IMR-90 (cell line): Measurements from ENCODE around the gene FKBP10. TPM values are rescaled to one million over a fixed set of nuclear protein-coding genes. Genes with fewer than 3 reads are reported as not detected.
A peak's percentile ranks its signal among the peaks of the same experiment; 100 is the strongest.

Experiments
- ATAC-seq: fragments of 200-7000 bp; cut with Tn5 transposase; 2 replicates; pipeline ENCODE4 v1.9.1; 2020; ENCODE audit warnings: low read depth, mild to moderate bottlenecking, moderate library complexity
- BruUV-seq: library from RNA; stranded (reverse); fragments of 400-500 nt; replicated peaks from 2 replicates; lab custom pipeline; 2021; lab: Mats Ljungman, UMichigan
- CTCF ChIA-PET: fragments of 300-600 bp; formaldehyde crosslinking; extraction: SDS; loops from one replicate; lab custom pipeline; 2021; ENCODE audit warnings: antibody characterized with exemption; lab: Yijun Ruan, JAX
- POLR2A ChIA-PET: fragments of 300-600 bp; sonication (Branson Sonifier 250); formaldehyde crosslinking; loops from one replicate; lab custom pipeline; 2022; ENCODE audit warnings: antibody characterized with exemption; ENCODE audit not compliant: unreplicated experiment; lab: Charles Lee
- DNase-seq: peaks from one replicate; pipeline ENCODE4 v3.0.0; 2013
- H2AFZ ChIP-seq: replicated peaks from 2 replicates; pipeline ENCODE3; 2013; ENCODE audit warnings: low read length, mild to moderate bottlenecking; ENCODE audit not compliant: poor library complexity
- H2AK5ac ChIP-seq: 2 replicates; pipeline ENCODE4 v1.6.1; 2013; ENCODE audit warnings: low read depth, low read length, inconsistent platforms
- H2AK9ac ChIP-seq: replicated peaks from 2 replicates; pipeline ENCODE3; 2013; ENCODE audit warnings: mild to moderate bottlenecking, low read depth, low read length, moderate library complexity; ENCODE audit not compliant: poor library complexity
- H2BK120ac ChIP-seq: 2 replicates; pipeline ENCODE4 v1.6.1; 2013; ENCODE audit warnings: low read depth, low read length, inconsistent platforms
- H2BK15ac ChIP-seq: 3 replicates; pipeline ENCODE4 v1.6.1; 2013; ENCODE audit warnings: low read depth, low read length, inconsistent platforms
- H2BK20ac ChIP-seq: 2 replicates; pipeline ENCODE4 v1.6.1; 2013; ENCODE audit warnings: low read depth, mild to moderate bottlenecking, inconsistent platforms, low read length, moderate library complexity
- H2BK5ac ChIP-seq: 2 replicates; pipeline ENCODE4 v1.6.1; 2013; ENCODE audit warnings: mild to moderate bottlenecking, low read depth, low read length, inconsistent platforms; ENCODE audit not compliant: poor library complexity, severe bottlenecking
- H3K14ac ChIP-seq: replicated peaks from 2 replicates; pipeline ENCODE4 v1.6.1; 2013; ENCODE audit warnings: low read depth, low read length, inconsistent platforms
- H3K18ac ChIP-seq: 2 replicates; pipeline ENCODE4 v1.6.1; 2013; ENCODE audit warnings: low read depth, low read length, control low read depth
- H3K23ac ChIP-seq: 2 replicates; pipeline ENCODE4 v1.6.1; 2013; ENCODE audit warnings: low read depth, low read length, inconsistent platforms
- H3K27ac ChIP-seq: 2 replicates; pipeline ENCODE4 v1.5.1; 2013; ENCODE audit warnings: mild to moderate bottlenecking, control low read depth, low read length; ENCODE audit not compliant: insufficient read depth
- H3K27me3 ChIP-seq: 2 replicates; pipeline ENCODE4 v1.6.1; 2013; ENCODE audit warnings: low read length; ENCODE audit not compliant: control insufficient read depth, insufficient read depth
- H3K36me3 ChIP-seq: 2 replicates; pipeline ENCODE4 v1.6.1; 2013; ENCODE audit warnings: low read length, mixed read lengths; ENCODE audit not compliant: control insufficient read depth, insufficient read depth
- H3K4ac ChIP-seq: 2 replicates; pipeline ENCODE4 v1.6.1; 2013; ENCODE audit warnings: low read depth, low read length, inconsistent platforms
- H3K4me1 ChIP-seq: 2 replicates; pipeline ENCODE4 v1.6.1; 2013; ENCODE audit warnings: low read length, mixed read lengths; ENCODE audit not compliant: control insufficient read depth, insufficient read depth
- H3K4me2 ChIP-seq: 2 replicates; pipeline ENCODE4 v1.6.1; 2013; ENCODE audit warnings: low read depth, mild to moderate bottlenecking, control low read depth, low read length, moderate library complexity
- H3K4me3 ChIP-seq: 2 replicates; pipeline ENCODE4 v1.5.1; 2013; ENCODE audit warnings: low read depth, mild to moderate bottlenecking, control low read depth, low read length, moderate library complexity; ENCODE audit not compliant: insufficient read depth
- H3K56ac ChIP-seq: 2 replicates; pipeline ENCODE4 v1.6.1; 2013; ENCODE audit warnings: low read length, inconsistent platforms; ENCODE audit not compliant: insufficient read depth; ENCODE audit errors: extremely low read depth
- H3K79me1 ChIP-seq, 2 experiments: 2 replicates each; pipeline ENCODE4 v1.6.1; 2013; ENCODE audit warnings: low read length in 2 of 2, inconsistent platforms in 1 of 2, low read depth in 1 of 2
- H3K9ac ChIP-seq: 2 replicates; pipeline ENCODE4 v1.6.1; 2013; ENCODE audit warnings: low read depth, low read length, control low read depth
- H3K9me1 ChIP-seq: 2 replicates; pipeline ENCODE4 v1.6.1; 2013; ENCODE audit warnings: low read length, inconsistent platforms; ENCODE audit not compliant: insufficient read depth
- H3K9me3 ChIP-seq: 2 replicates; pipeline ENCODE4 v1.6.1; 2013; ENCODE audit warnings: low read length; ENCODE audit not compliant: control insufficient read depth, insufficient read depth
- H4K20me1 ChIP-seq: 2 replicates; pipeline ENCODE4 v1.6.1; 2013; ENCODE audit warnings: low read length, inconsistent platforms; ENCODE audit not compliant: insufficient read depth
- H4K5ac ChIP-seq: 2 replicates; pipeline ENCODE4 v1.6.1; 2013; ENCODE audit warnings: mild to moderate bottlenecking, low read depth, low read length, control low read depth
- H4K8ac ChIP-seq, 2 experiments: 2 replicates each; pipeline ENCODE4 v1.6.1; 2013; ENCODE audit warnings: low read depth in 2 of 2, low read length in 2 of 2, control low read depth in 1 of 2, inconsistent platforms in 1 of 2
- H4K91ac ChIP-seq: 2 replicates; pipeline ENCODE4 v1.6.1; 2013; ENCODE audit warnings: low read depth, low read length, inconsistent platforms; ENCODE audit not compliant: insufficient read depth
- BHLHE40 ChIP-seq: fragments of 150-350 bp; IDR thresholded peaks from 2 replicates; pipeline ENCODE4 v1.6.1; 2016; ENCODE audit warnings: mild to moderate bottlenecking, low read depth, low read length
- ELK1 ChIP-seq: fragments of 150-350 bp; IDR thresholded peaks from 2 replicates; pipeline ENCODE4 v1.6.1; 2016; ENCODE audit warnings: low read depth, mild to moderate bottlenecking, low read length, moderate library complexity, borderline replicate concordance
- FOS ChIP-seq: fragments of 150-350 bp; IDR thresholded peaks from 2 replicates; pipeline ENCODE4 v1.6.1; 2016; ENCODE audit warnings: low read depth, low read length
- MXI1 ChIP-seq: IDR thresholded peaks from 2 replicates; pipeline ENCODE4 v1.6.1; 2012; ENCODE audit warnings: low read depth, mild to moderate bottlenecking, low read length, moderate library complexity, borderline replicate concordance
- POLR2A ChIP-seq: IDR thresholded peaks from 2 replicates; pipeline ENCODE4 v1.6.1; 2012; ENCODE audit warnings: mild to moderate bottlenecking, low read depth, low read length
- RAD21 ChIP-seq: IDR thresholded peaks from 2 replicates; pipeline ENCODE4 v1.6.1; 2012; ENCODE audit warnings: low read length, improper control_type of control experiment
- RCOR1 ChIP-seq: IDR thresholded peaks from 2 replicates; pipeline ENCODE4 v1.6.1; 2012; ENCODE audit warnings: mild to moderate bottlenecking, low read length, improper control_type of control experiment; ENCODE audit not compliant: insufficient replicate concordance
- SMC3 ChIP-seq: fragments of 150-350 bp; IDR thresholded peaks from 2 replicates; pipeline ENCODE4 v1.6.1; 2016; ENCODE audit warnings: low read depth, mild to moderate bottlenecking, antibody characterized with exemption, low read length, moderate library complexity
- USF2 ChIP-seq: fragments of 150-350 bp; IDR thresholded peaks from 2 replicates; pipeline ENCODE4 v1.6.1; 2017; ENCODE audit warnings: mild to moderate bottlenecking, antibody characterized with exemption, low read length, low read depth
- WGBS, 2 experiments: methylation state at CpG; one replicate each; pipeline versions ENCODE4 v1.1.5 to v1.1.7; 2013; ENCODE audit warnings: missing lambda C conversion rate in 2 of 2; ENCODE audit not compliant: insufficient read length in 1 of 2; ENCODE audit errors: extremely low coverage in 2 of 2; 5-methylcytosine and 5-hydroxymethylcytosine counted together
- dilution Hi-C: fragments of 300-500 bp; cut with HindIII; formaldehyde crosslinking; loops from one replicate; pipeline ENCODE4 v1.14.3; 2018; ENCODE audit warnings: low sequenced_read_pairs; ENCODE audit not compliant: unreplicated experiment
- in situ Hi-C: fragments of 300-500 bp; cut with MboI; formaldehyde crosslinking; loops from 3 replicates; pipeline ENCODE4 v1.14.3; 2019; ENCODE audit warnings: low sequenced_read_pairs, inconsistent platforms, mixed read lengths
- intact Hi-C: fragments of 100-400 bp; cut with micrococcal nuclease; formaldehyde crosslinking; loops from 2 replicates; pipeline ENCODE4 v1.10.0; 2022
- polyA plus RNA-seq, 3 experiments: library from polyadenylated mRNA; depleted of rRNA; stranded (reverse); fragments of >200 nt; gene quantifications; 2 replicates each; pipeline ENCODE4 v1.2.3, GENCODE V29; 2012; ENCODE audit warnings: low replicate concordance in 1 of 3
- total RNA-seq: library from RNA; depleted of rRNA; stranded (reverse); fragments of >200 nt; gene quantifications from 2 replicates; pipeline ENCODE4 v1.2.3, GENCODE V29; 2012

The FKBP10 gene
- total and polyA plus RNA-seq, 2 of the 4 experiments (the other 2 are of a cell fraction): 170 to 984 TPM

GRCh38 chr17:41810659-41811548, 1.9 kb upstream of the FKBP10 start:
- Histone ChIP-seq H3K23ac (peak overlapping the region; percentile 79), H3K9me1 (peaks cover 26% of the 10 kb centered on the region), H2AK9ac (peak overlapping the region; percentile 100), H3K14ac (peak overlapping the region; percentile 87), H4K8ac (peak overlapping the region; percentile 76 to 92; a peak in 2 of 4 replicates), H3K27me3 (no peaks in the 10 kb centered on the region), H2BK120ac (peak overlapping the region; percentile 55; the same call in 1 of the 2 replicates), H3K4me3 (peak overlapping the region; percentile 88), H3K18ac (no peak overlapping the region), H3K4me2 (peak overlapping the region; percentile 88), H3K9me3 (no peaks in the 10 kb centered on the region), H3K4me1 (peaks cover 20% of the 10 kb centered on the region), H2AK5ac (peak overlapping the region; percentile 88), H2BK5ac (peak overlapping the region; percentile 91), H3K4ac (peak overlapping the region; percentile 89), H3K9ac (peak overlapping the region; percentile 80), H3K27ac (peak overlapping the region; percentile 68), H4K5ac (peak overlapping the region; percentile 58), H3K79me1 (peaks cover 18 to 82% of the 10 kb centered on the region in 2 experiments), H2AFZ (peak overlapping the region; percentile 94), H2BK20ac (no peak overlapping the region), H4K20me1 (peaks cover 32% of the 10 kb centered on the region), H3K36me3 (peaks cover 20% of the 10 kb centered on the region), H4K91ac (peak overlapping the region; percentile 88; the same call in 1 of the 2 replicates), H3K56ac (peak overlapping the region; percentile 59), H2BK15ac (peak overlapping the region; percentile 43; the same call in 1 of the 3 replicates)
- DNase-seq (no peak), ATAC-seq (peak; percentile 0; the same call in 1 of the 2 replicates)
- BruUV-seq: no TSS peak
- CTCF ChIA-PET: no interaction called here
- in situ Hi-C loops (no loop called here), dilution Hi-C loops (no loop called here), intact Hi-C loops (no loop called here)
- 20% methylated on average over 17 of the region's 58 CpGs; no CpG with 5 or more reads in 1 of the 2 experiments for WGBS, 2 experiments
- TF ChIP-seq RAD21: no peak
- TF ChIP-seq BHLHE40: no peak
- no peak for TF ChIP-seq FOS
- TF ChIP-seq ELK1: no peak
- TF ChIP-seq USF2: no peak
- TF ChIP-seq MXI1: no peak
- TF ChIP-seq SMC3: no peak
- no peak for TF ChIP-seq POLR2A
- TF ChIP-seq RCOR1: no peak
- POLR2A ChIA-PET: no interaction called here
